Choroid plexus epithelial cell (primary cell): ENCODE results near the gene SYTL2.

ENCODE experiments used
- DNase-seq: peaks from one replicate; pipeline ENCODE4 v3.0.0-alpha.2; 2010; ENCODE audit warnings: low read depth
- H3K4me3 ChIP-seq: 2 replicates; pipeline ENCODE4 v1.5.1; 2011; ENCODE audit warnings: low read depth, mild to moderate bottlenecking, control low read depth, low read length, moderate library complexity
- CTCF ChIP-seq: conservative IDR thresholded peaks from 2 replicates; pipeline ENCODE4 v1.5.1; 2011; ENCODE audit warnings: low read depth, mild to moderate bottlenecking, control low read depth, inconsistent platforms, low read length, moderate library complexity

The SYTL2 gene

DNA sequence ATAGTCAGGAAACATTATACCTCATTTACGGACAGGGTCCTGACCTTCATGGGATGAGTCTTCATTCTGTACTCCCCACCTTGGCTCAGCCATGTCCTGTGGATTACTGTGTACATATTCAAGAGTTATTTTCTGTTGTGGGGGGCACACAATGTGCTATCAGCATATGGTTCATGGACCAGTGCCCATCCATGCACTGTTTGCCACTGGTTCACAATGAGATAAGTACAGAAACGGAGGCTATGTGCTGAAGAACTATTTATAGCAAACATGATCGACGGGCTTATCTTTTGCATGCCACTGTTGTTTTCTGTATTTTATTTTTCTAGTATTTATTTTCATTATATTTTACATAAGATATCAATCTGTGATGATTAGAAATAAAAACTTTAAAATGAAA, 68.6 kb downstream of the SYTL2 start:
- TF ChIP-seq CTCF, result no peak
- no peak overlapping the region for H3K4me3 ChIP-seq
- no peak for DNase-seq

- H3K4me3 ChIP-seq, result no peak overlapping the region
- DNase-seq, result no peak
- TF ChIP-seq CTCF, result no peak
These were observed 70.2 kb downstream of the SYTL2 start for GRCh38 chr11:85740481-85741400.

GRCh38 chr11:85737738-85738137, 73.2 kb downstream of the SYTL2 start:
- DNase-seq, result no peak
- TF ChIP-seq CTCF, result no peak
- H3K4me3 ChIP-seq, result no peak overlapping the region

- H3K4me3 ChIP-seq, result peak overlapping the region; percentile 2
- no peak for TF ChIP-seq CTCF
- DNase-seq, result peak; percentile 19
These were observed 75.0 kb downstream of the SYTL2 start for GRCh38 chr11:85735876-85736460.

- no peak for DNase-seq
- TF ChIP-seq CTCF, result no peak
- H3K4me3 ChIP-seq, result no peak overlapping the region
These were observed 78.0 kb downstream of the SYTL2 start for GRCh38 chr11:85732965-85733364.

DNA sequence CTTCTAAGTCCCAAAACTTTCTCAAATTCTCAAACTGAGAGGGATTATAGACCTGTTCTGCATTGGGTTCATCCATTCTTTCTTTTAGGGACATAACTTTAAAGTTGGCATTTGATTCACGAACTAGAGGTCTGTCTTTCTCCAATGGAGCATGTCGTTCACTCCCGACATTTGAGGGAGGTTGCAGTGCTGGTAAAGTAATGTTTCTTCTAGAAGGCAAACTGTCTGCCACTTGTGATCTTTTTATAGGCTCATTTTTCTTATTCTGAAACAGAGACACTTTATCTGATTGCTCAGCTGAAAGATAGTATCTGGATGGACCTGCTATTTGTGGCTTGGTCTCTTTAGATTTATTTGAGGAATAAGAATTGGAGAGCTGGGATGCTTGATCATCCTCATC, 84.6 kb downstream of the SYTL2 start:
- DNase-seq, result no peak
- no peak overlapping the region for H3K4me3 ChIP-seq
- TF ChIP-seq CTCF, result no peak
